HL-60/S4 treated with retinoic acid at 250 ng/mL for 4 days and 3 days (cell line): ENCODE results near the gene HBP1.

Experiments
- in situ Hi-C: fragments of 300-500 bp; cut with MboI; formaldehyde crosslinking; loops from 2 replicates; pipeline ENCODE4 v1.7.0; 2022; ENCODE audit warnings: low sequenced_read_pairs

The HBP1 gene

DNA sequence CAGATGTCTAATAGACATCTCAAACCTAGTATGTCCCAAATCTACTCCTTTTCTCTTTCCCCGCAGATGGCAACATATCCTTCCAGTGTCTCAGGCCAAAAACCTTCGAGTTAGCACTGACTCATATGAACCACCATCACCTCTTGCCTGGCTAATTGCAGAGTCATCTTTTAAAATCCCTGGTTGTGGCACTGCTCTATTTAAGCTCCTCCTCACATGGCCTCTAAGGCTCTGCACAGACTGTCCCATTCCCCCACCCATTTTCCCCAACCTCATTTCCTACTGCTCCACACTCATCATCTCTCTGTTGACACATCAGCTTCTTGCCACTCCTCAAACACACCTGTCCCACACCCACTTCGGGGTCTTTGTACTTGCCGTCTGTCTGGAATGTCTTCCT is 16.8 kb upstream of the HBP1 start:
- in situ Hi-C loops: loop anchor here (10.0 kb wide), 1 partner anchor 197 kb away; no protein-coding TSS in a partner anchor

DNA sequence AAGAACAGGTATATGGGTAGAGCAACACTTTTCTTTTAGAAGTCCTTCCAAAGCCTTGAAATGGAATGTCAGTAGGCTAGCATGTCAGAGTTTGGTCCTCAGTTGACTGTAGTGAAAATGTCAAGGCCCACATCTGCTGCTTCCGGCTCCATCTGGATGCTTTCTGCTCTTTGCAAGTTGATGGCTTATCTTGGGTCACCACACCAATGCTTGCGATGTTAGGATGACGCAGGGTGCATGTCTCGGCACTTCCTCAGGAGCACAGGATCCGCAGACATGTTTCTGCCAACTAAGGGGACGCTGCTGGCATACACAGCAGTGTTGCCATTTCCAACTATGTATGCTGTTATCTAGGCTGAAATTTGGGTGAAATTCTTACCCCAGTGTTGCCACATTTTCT is 14.0 kb upstream of the HBP1 start:
- in situ Hi-C loops: loop anchor here (10.0 kb wide), 1 partner anchor 200 kb away; no protein-coding TSS in a partner anchor

DNA sequence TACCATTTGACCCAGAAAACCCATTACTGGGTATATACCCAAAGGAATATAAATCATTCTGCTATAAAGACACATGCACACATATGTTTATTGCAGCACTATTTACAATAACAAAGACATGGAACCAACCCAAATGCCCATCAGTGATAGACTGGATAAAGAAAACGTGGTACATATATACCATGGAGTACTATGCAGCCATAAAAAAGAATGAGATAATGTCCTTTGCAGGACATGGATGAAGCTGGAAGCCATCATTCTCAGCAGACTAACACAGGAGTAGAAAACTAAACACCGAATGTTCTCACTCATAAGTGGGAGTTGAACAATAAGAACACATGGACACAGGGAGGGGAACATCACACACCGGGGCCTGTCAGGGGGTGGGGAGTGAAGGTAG is 13.1 kb upstream of the HBP1 start:
- in situ Hi-C loops: loop anchor here (10.0 kb wide), 1 partner anchor 201 kb away; no protein-coding TSS in a partner anchor

DNA sequence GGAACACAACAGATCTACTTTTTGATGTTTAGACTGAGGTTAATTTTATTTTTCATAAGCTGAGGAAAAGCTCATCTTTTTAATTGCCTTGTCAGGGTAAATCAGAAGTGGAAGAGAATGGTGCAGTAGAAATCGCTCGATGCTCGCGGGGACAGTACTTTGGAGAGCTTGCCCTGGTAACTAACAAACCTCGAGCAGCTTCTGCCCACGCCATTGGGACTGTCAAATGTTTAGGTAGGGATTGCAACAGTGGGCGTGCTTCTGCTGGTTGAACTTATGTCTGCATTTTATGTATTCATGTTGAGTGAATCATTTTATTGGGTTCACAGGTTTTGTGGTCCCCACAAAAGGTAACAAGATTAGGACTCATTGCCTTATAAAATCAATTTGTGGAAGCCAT is 11.7 kb upstream of the HBP1 start:
- in situ Hi-C loops: loop anchor here (10.0 kb wide), 1 partner anchor 202 kb away; no protein-coding TSS in a partner anchor

DNA sequence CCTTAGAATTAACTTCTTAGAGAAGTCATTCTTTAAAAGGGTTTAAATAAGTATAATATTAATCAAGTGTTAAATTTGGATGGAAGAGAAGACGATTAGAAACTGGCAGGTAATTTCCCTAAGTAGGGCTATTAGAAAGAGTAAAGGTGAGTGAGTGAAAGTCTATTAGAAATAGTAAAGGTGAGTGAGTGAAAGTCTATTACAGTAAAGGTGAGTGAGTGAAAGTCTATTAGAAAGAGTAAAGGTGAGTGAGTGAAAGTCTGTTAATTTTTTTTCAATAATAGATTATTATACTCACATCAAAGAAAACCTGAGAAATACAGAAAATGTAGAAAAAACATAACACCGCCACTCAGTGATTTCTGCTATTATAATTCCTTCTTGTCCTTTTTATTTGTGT is 10.8 kb upstream of the HBP1 start:
- in situ Hi-C loops: loop anchor here (10.0 kb wide), 1 partner anchor 203 kb away; no protein-coding TSS in a partner anchor

DNA sequence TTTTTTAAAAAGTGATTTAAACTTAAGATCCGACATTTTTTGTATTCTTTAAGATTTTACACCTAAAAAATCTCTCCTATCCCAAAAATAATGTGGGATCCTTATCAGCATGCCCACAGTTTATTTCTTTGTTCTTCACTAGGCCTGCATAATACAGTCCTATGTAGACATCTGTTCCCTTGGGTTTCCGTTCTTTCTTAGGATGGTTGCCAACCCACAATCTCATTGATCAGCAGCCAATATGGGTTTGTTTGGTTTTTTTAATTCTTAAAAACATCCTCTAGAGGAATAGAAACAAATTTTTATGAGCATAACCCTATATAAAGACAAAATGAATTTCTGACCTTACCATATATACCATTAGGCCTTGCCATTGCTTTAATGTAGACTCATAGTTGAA is 8.4 kb upstream of the HBP1 start:
- in situ Hi-C loops: no loop called here

DNA sequence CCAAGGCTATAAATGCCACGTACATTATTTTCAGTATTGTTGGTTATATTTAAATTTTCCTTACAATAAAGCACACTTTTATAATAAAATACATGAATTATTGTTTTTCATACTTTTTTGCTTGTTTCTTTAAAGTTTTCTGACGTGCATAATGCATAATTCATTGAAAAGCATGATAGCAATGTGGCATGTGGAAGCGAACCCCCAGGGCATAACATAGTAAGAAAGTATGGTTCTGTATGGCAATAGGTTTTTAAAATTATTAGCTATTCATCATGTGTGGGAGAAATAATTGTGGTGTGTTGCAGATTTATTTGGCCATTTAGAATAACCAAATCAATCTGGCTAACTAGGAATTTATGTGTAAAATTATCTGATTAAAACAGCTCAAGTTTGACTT is 7.4 kb upstream of the HBP1 start:
- in situ Hi-C loops: no loop called here

DNA sequence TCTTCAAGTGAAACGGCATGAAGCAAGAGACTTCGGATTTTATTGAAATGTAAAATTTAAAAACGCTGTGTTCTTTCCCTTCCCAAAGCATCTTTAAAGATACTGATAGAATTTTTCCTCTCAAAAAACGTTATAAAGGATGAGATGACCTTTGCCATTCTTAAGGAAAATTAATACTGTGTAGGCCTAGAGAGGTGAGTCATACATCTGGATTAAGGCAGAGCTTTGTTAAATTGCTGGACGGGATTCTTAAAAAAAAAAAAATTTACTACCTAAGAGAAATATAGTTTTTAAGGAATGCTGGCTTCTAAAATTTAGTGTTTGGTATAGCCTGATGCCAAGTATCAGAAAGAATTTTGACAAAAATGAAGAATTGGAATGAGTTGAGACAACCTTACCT is 6.3 kb upstream of the HBP1 start:
- in situ Hi-C loops: no loop called here

DNA sequence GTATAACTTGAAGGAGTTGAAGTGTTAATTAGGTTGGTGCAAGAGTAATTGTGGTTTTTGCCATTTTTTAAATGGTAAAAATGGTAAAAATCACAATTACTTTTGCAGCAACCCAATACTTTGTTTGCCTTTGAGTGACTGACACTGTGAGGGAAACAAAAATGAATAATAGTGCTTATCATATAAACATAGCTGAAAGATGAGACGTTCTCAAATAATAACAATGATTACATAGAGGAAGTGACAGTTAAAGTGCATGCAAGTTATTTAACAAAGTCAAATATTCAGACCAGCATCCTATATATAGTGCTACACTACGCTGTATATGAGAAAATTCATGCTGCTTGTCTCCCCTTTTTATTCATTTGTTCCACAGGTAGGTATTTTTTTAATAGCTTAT is 4.7 kb upstream of the HBP1 start:
- in situ Hi-C loops: no loop called here

DNA sequence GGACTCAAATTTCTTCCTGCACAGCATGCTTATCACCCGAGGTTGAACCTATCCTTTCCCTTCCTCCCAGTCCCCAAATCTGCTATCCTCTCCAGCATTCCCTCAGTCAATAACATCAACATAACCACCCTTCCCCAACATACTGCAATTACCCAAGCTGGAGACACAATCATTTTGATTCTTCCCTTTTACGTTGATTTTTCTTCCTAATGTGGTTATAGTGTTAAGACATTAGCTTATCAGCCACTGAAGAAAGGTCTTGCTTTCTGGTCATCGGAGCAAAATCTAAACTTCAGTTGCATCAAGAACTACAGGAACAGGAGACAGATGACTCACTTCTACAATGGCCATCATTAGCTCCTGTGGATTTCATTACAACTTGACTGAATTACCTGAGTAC is 3.5 kb upstream of the HBP1 start:
- in situ Hi-C loops: no loop called here

DNA sequence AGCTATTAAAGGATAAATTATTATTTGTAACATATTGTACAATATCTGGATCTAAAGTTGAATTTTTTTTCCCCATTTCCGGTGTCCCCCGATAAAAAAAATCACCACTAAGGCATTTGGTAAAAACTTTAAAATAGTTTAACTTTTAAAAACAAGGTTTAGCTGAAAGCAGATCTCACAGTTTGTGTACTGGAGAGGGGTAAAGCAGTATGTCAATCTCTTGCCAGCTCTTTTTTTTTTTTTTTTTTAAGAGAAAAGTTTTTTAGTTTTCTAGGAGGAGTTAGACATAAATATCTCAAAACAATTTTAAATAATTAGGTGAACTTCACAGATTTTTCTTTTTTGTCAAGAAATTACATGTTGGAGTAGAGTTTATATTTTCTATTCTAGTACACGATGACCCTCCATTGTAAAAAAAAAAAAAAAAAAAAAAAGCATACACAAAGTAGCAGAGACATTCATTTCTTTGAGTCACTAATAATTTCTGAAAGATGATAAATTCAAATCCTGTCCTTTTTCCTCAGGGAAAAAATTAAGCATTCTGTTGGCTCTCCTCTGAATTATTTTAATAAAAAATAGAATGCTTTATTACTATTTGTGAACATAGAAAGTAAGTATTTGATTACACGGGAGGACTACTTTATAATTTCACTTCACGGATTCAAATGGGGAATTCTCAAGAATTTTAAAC is 1.9 kb upstream of the HBP1 start:
- in situ Hi-C loops: no loop called here

DNA sequence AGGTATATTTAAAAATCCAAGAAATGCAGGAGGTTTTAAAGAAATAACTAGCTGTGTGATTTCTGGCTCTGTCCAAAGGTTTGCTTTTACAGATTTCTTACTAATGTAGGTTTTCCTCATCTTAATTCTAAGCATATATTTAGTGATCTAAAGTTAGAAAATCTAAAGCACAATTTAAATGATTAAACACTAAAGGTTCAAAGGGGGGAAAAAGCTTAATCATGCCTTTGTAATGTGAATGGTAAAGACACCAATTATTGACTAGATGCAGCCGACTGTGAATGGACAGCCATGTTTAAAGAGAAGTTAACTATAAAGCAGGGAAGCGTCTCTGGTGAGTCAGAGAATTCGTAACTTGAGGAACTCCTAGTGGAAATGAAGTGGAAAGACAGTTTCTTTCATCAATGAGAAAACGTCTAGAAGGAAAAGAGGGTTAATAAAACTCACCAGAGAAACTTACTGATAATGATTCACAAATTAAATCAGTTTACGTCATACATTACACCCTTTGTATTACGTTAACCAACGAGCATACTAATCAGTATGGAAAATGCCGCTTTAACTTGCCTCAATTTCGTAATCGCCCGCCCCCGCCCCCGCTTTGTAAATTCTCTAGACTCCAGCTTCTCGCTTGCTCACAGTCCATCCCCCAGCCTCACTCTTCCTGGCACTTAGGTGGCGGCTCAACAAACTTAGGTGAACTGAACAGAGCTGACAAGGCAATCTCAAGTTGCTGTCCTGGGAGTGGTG is 1.1 kb upstream of the HBP1 start:
- in situ Hi-C loops: no loop called here

DNA sequence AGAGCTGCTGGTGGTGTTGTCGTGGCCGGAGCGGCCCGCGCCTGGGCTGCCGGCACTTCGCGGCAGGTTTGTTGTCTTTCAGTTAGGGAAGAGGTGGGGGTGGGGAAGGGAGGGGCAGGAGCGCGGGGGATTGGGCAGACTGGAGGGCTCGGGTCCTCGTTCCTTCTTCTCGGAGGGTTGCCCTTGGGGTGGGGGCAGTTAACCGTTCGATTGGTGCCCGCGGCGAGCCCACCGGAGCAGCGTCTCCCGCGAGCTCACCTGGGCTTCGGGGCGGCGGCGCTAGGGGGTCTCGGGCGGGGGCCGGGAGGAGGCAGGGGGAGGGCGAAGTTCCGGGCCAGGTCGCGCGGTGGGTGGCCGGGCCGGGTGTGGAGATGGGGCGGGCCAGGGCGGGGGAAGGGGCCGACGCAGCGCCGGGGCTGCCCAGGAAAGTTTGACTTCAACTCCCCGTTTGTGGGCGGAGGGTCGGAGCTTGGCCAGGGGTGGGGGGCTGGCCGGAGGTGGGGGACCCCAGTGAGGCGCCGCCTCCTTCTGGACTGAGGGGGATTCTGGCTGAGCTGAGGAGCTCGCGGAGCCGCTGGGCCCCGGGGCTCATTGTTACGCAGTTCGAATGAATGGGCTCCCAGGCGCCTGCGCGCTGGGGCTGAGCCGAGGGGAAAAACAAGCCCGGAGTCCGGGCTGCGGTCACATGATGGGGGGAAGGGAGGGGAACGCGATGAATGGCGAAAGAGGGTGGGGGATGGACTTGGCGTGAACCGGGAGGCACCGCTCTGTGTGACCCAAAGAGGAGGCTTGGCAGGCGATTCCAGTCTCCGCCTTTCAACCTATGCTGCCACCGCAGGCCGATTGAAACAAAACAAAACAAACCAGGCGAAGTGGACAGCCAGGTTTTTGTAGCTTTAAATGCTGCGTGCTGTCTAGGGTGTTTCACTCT is 582 bp downstream of the HBP1 start:
- in situ Hi-C loops: no loop called here

DNA sequence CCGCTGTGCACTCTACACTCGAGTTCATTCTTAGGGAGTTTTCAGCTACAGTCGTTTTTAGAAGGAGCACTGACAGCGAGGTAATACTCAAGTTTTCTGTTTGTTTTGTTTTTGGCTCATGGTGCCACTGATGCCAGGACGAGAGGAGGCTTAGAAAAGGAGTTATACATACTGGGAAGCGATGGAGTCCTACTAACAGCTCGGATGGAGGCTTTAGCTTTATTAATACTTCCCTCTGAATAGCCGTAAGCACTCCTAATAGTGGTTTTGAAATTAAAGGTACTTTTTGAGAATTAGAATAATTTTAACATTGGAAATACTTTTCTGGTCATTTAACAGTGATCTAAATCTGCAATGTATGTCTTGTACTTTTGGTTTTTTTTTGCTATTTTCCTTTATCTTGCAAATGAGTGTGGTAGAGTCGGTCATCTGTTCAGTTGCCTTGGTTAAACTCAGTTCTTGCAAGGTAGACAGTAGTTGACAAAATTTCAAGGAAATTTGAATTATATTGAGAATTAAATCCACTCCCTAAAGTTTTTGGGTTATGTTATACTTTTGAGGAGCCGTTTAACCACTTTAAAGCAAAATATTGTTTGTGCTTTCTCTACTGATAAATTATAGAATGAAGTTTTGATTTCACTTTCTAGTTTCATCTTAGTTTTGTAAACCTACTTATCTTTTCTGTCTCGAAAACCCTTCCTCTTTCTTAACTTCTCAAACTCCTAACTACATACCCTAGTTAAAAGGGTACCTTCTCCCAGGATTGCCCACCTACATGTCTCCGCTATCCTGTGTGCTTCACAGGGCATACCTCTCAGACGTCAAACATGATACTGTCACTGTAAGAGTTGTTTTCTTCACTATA is 1.5 kb downstream of the HBP1 start:
- in situ Hi-C loops: no loop called here

DNA sequence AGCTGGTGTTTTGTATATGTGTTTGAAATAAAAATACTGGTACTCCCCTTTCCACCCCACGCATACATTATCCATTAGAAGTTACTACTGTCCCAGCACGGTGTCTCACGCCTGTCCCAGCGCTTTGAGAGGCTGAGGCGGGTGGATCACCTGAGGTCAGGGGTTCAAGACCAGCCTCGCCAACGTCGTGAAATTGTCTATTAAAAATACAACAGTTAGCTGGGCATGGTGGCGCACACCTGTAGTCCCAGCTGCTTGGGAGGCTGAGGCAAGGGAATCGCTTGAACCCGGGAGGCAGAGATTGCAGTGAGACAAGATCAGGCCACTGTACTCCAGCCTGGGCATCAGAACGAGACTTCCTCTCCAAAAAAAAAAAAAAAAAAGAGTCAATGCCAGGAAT is 2.7 kb downstream of the HBP1 start:
- in situ Hi-C loops: no loop called here

DNA sequence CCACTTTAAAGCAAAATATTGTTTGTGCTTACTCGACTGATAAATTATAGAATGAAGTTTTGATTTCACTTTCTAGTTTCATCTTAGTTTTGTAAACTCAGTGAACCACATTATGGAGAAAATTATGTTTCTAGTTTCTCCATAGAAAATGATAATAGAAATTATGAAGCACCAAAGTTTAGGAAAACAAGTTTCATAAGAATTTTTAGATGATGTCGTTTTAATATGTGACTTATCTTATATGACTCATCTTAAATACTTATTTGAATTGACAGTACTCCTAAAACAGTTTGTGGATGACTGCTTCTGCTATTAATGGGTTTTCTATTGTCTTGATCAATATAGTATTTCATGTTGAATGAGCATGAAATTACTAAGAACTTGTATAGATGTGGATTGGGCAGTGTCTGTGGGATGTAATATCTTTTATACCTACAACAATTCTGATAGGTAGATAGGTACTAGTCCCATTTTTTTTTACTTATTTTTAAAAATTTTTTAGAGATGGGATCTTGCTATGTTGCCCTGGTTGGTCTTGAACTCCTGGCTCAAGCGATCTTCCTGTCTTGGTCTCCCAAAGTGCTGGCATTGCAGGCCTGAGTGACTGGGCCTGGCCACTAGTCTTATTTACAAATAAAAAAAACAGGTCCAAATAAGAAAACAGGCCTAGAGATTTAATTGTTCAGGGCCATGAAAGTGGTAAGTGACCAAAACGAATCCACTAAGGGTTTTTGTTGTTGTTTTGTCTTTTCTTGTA is 3.7 kb downstream of the HBP1 start:
- in situ Hi-C loops: no loop called here

DNA sequence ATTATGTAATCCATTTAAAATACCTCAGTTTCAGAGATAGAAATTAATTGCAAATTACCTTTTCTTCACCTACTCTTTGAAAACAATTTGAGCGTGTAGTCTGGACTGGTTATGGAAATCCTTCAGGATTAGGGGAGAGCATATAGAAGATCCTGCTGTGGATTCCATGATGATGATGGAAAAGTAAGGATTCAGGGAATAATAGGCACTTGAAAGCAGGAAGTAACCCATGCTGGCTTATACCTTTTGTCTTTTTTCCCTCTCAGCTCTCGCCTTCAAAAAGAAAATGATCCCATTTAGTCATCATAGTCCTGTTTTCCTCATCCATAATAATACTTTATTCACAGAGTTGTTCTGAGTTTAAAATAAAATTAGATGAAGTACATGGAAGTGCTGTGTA is 4.4 kb downstream of the HBP1 start:
- in situ Hi-C loops: no loop called here

DNA sequence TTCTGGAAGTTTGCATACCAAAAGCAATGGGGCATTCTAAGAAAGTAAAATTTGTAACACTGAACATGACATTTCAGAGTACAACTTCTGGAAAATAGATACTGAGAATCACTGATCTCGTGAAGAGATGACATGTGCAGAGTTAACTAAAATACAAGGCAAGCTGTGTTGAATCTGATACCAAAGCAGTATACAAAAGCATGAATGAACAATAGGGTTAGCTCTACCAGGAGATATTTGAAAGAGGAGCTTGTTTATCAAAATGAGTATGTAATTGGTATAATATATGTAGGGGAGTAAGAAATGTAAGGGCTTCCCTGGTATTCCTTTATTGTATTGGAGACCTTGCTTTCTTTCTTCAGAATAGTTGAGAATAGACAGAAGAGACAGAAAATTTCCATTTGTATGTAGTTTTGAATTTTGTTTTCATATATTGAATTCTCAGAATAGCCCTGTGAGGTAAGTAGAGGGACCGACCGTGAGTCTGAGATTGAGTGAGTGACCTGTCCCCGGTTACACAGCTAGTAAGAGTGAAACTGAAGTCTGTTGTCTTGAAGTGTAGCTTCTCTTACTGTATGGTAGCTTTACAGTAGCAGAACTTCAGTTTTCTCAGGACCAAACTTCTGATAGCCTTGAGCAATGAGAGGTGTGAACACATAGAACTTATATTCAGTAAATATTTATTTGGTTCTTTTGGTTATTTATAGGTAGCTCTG is 5.0 kb downstream of the HBP1 start:
- in situ Hi-C loops: no loop called here
